IMR-90 (cell line): ENCODE results near the gene MTURN. TPM values are rescaled to one million over a fixed set of nuclear protein-coding genes. Genes with fewer than 3 reads are reported as not detected.
A peak's percentile ranks its signal among the peaks of the same experiment; 100 is the strongest.

Experiments used
- ATAC-seq: fragments of 200-7000 bp; cut with Tn5 transposase; 2 replicates; pipeline ENCODE4 v1.9.1; 2020; ENCODE audit warnings: low read depth, mild to moderate bottlenecking, moderate library complexity
- BruUV-seq: library from RNA; stranded (reverse); fragments of 400-500 nt; replicated peaks from 2 replicates; lab custom pipeline; 2021; lab: Mats Ljungman, UMichigan
- CTCF ChIA-PET: fragments of 300-600 bp; formaldehyde crosslinking; extraction: SDS; loops from one replicate; lab custom pipeline; 2021; ENCODE audit warnings: antibody characterized with exemption; lab: Yijun Ruan, JAX
- POLR2A ChIA-PET: fragments of 300-600 bp; sonication (Branson Sonifier 250); formaldehyde crosslinking; loops from one replicate; lab custom pipeline; 2022; ENCODE audit warnings: antibody characterized with exemption; ENCODE audit not compliant: unreplicated experiment; lab: Charles Lee
- DNase-seq: peaks from one replicate; pipeline ENCODE4 v3.0.0; 2013
- H2AFZ ChIP-seq: replicated peaks from 2 replicates; pipeline ENCODE3; 2013; ENCODE audit warnings: low read length, mild to moderate bottlenecking; ENCODE audit not compliant: poor library complexity
- H2AK5ac ChIP-seq: 2 replicates; pipeline ENCODE4 v1.6.1; 2013; ENCODE audit warnings: low read depth, low read length, inconsistent platforms
- H2AK9ac ChIP-seq: replicated peaks from 2 replicates; pipeline ENCODE3; 2013; ENCODE audit warnings: mild to moderate bottlenecking, low read depth, low read length, moderate library complexity; ENCODE audit not compliant: poor library complexity
- H2BK120ac ChIP-seq: 2 replicates; pipeline ENCODE4 v1.6.1; 2013; ENCODE audit warnings: low read depth, low read length, inconsistent platforms
- H2BK15ac ChIP-seq: 3 replicates; pipeline ENCODE4 v1.6.1; 2013; ENCODE audit warnings: low read depth, low read length, inconsistent platforms
- H2BK20ac ChIP-seq: 2 replicates; pipeline ENCODE4 v1.6.1; 2013; ENCODE audit warnings: low read depth, mild to moderate bottlenecking, inconsistent platforms, low read length, moderate library complexity
- H2BK5ac ChIP-seq: 2 replicates; pipeline ENCODE4 v1.6.1; 2013; ENCODE audit warnings: mild to moderate bottlenecking, low read depth, low read length, inconsistent platforms; ENCODE audit not compliant: poor library complexity, severe bottlenecking
- H3K14ac ChIP-seq: replicated peaks from 2 replicates; pipeline ENCODE4 v1.6.1; 2013; ENCODE audit warnings: low read depth, low read length, inconsistent platforms
- H3K18ac ChIP-seq: 2 replicates; pipeline ENCODE4 v1.6.1; 2013; ENCODE audit warnings: low read depth, low read length, control low read depth
- H3K23ac ChIP-seq: 2 replicates; pipeline ENCODE4 v1.6.1; 2013; ENCODE audit warnings: low read depth, low read length, inconsistent platforms
- H3K27ac ChIP-seq: 2 replicates; pipeline ENCODE4 v1.5.1; 2013; ENCODE audit warnings: mild to moderate bottlenecking, control low read depth, low read length; ENCODE audit not compliant: insufficient read depth
- H3K27me3 ChIP-seq: 2 replicates; pipeline ENCODE4 v1.6.1; 2013; ENCODE audit warnings: low read length; ENCODE audit not compliant: control insufficient read depth, insufficient read depth
- H3K36me3 ChIP-seq: 2 replicates; pipeline ENCODE4 v1.6.1; 2013; ENCODE audit warnings: low read length, mixed read lengths; ENCODE audit not compliant: control insufficient read depth, insufficient read depth
- H3K4ac ChIP-seq: 2 replicates; pipeline ENCODE4 v1.6.1; 2013; ENCODE audit warnings: low read depth, low read length, inconsistent platforms
- H3K4me1 ChIP-seq: 2 replicates; pipeline ENCODE4 v1.6.1; 2013; ENCODE audit warnings: low read length, mixed read lengths; ENCODE audit not compliant: control insufficient read depth, insufficient read depth
- H3K4me2 ChIP-seq: 2 replicates; pipeline ENCODE4 v1.6.1; 2013; ENCODE audit warnings: low read depth, mild to moderate bottlenecking, control low read depth, low read length, moderate library complexity
- H3K4me3 ChIP-seq: 2 replicates; pipeline ENCODE4 v1.5.1; 2013; ENCODE audit warnings: low read depth, mild to moderate bottlenecking, control low read depth, low read length, moderate library complexity; ENCODE audit not compliant: insufficient read depth
- H3K56ac ChIP-seq: 2 replicates; pipeline ENCODE4 v1.6.1; 2013; ENCODE audit warnings: low read length, inconsistent platforms; ENCODE audit not compliant: insufficient read depth; ENCODE audit errors: extremely low read depth
- H3K79me1 ChIP-seq, 2 experiments: 2 replicates each; pipeline ENCODE4 v1.6.1; 2013; ENCODE audit warnings: low read length in 2 of 2, inconsistent platforms in 1 of 2, low read depth in 1 of 2
- H3K9ac ChIP-seq: 2 replicates; pipeline ENCODE4 v1.6.1; 2013; ENCODE audit warnings: low read depth, low read length, control low read depth
- H3K9me1 ChIP-seq: 2 replicates; pipeline ENCODE4 v1.6.1; 2013; ENCODE audit warnings: low read length, inconsistent platforms; ENCODE audit not compliant: insufficient read depth
- H3K9me3 ChIP-seq: 2 replicates; pipeline ENCODE4 v1.6.1; 2013; ENCODE audit warnings: low read length; ENCODE audit not compliant: control insufficient read depth, insufficient read depth
- H4K20me1 ChIP-seq: 2 replicates; pipeline ENCODE4 v1.6.1; 2013; ENCODE audit warnings: low read length, inconsistent platforms; ENCODE audit not compliant: insufficient read depth
- H4K5ac ChIP-seq: 2 replicates; pipeline ENCODE4 v1.6.1; 2013; ENCODE audit warnings: mild to moderate bottlenecking, low read depth, low read length, control low read depth
- H4K8ac ChIP-seq, 2 experiments: 2 replicates each; pipeline ENCODE4 v1.6.1; 2013; ENCODE audit warnings: low read depth in 2 of 2, low read length in 2 of 2, control low read depth in 1 of 2, inconsistent platforms in 1 of 2
- H4K91ac ChIP-seq: 2 replicates; pipeline ENCODE4 v1.6.1; 2013; ENCODE audit warnings: low read depth, low read length, inconsistent platforms; ENCODE audit not compliant: insufficient read depth
- BHLHE40 ChIP-seq: fragments of 150-350 bp; IDR thresholded peaks from 2 replicates; pipeline ENCODE4 v1.6.1; 2016; ENCODE audit warnings: mild to moderate bottlenecking, low read depth, low read length
- CEBPB ChIP-seq: IDR thresholded peaks from 2 replicates; pipeline ENCODE4 v1.6.1; 2012; ENCODE audit warnings: low read depth, low read length, improper control_type of control experiment
- CTCF ChIP-seq: conservative IDR thresholded peaks from 2 replicates; pipeline ENCODE4 v1.5.1; 2012; ENCODE audit warnings: mild to moderate bottlenecking, low read depth, low read length, improper control_type of control experiment
- ELK1 ChIP-seq: fragments of 150-350 bp; IDR thresholded peaks from 2 replicates; pipeline ENCODE4 v1.6.1; 2016; ENCODE audit warnings: low read depth, mild to moderate bottlenecking, low read length, moderate library complexity, borderline replicate concordance
- FOS ChIP-seq: fragments of 150-350 bp; IDR thresholded peaks from 2 replicates; pipeline ENCODE4 v1.6.1; 2016; ENCODE audit warnings: low read depth, low read length
- MAFK ChIP-seq: IDR thresholded peaks from 2 replicates; pipeline ENCODE4 v1.6.1; 2012; ENCODE audit warnings: low read depth, low read length, improper control_type of control experiment
- NFE2L2 ChIP-seq: fragments of 150-350 bp; IDR thresholded peaks from 2 replicates; pipeline ENCODE4 v1.6.1; 2016; ENCODE audit warnings: low read depth, mild to moderate bottlenecking, low read length
- POLR2A ChIP-seq: IDR thresholded peaks from 2 replicates; pipeline ENCODE4 v1.6.1; 2012; ENCODE audit warnings: mild to moderate bottlenecking, low read depth, low read length
- RAD21 ChIP-seq: IDR thresholded peaks from 2 replicates; pipeline ENCODE4 v1.6.1; 2012; ENCODE audit warnings: low read length, improper control_type of control experiment
- RFX5 ChIP-seq: IDR thresholded peaks from 2 replicates; pipeline ENCODE4 v1.8.0; 2012; ENCODE audit warnings: low read depth, mild to moderate bottlenecking, low read length, moderate library complexity
- SMC3 ChIP-seq: fragments of 150-350 bp; IDR thresholded peaks from 2 replicates; pipeline ENCODE4 v1.6.1; 2016; ENCODE audit warnings: low read depth, mild to moderate bottlenecking, antibody characterized with exemption, low read length, moderate library complexity
- USF2 ChIP-seq: fragments of 150-350 bp; IDR thresholded peaks from 2 replicates; pipeline ENCODE4 v1.6.1; 2017; ENCODE audit warnings: mild to moderate bottlenecking, antibody characterized with exemption, low read length, low read depth
- WGBS, 2 experiments: methylation state at CpG; one replicate each; pipeline versions ENCODE4 v1.1.5 to v1.1.7; 2013; ENCODE audit warnings: missing lambda C conversion rate in 2 of 2; ENCODE audit not compliant: insufficient read length in 1 of 2; ENCODE audit errors: extremely low coverage in 2 of 2; 5-methylcytosine and 5-hydroxymethylcytosine counted together
- dilution Hi-C: fragments of 300-500 bp; cut with HindIII; formaldehyde crosslinking; loops from one replicate; pipeline ENCODE4 v1.14.3; 2018; ENCODE audit warnings: low sequenced_read_pairs; ENCODE audit not compliant: unreplicated experiment
- in situ Hi-C: fragments of 300-500 bp; cut with MboI; formaldehyde crosslinking; loops from 3 replicates; pipeline ENCODE4 v1.14.3; 2019; ENCODE audit warnings: low sequenced_read_pairs, inconsistent platforms, mixed read lengths
- intact Hi-C: fragments of 100-400 bp; cut with micrococcal nuclease; formaldehyde crosslinking; loops from 2 replicates; pipeline ENCODE4 v1.10.0; 2022
- polyA plus RNA-seq, 3 experiments: library from polyadenylated mRNA; depleted of rRNA; stranded (reverse); fragments of >200 nt; gene quantifications; 2 replicates each; pipeline ENCODE4 v1.2.3, GENCODE V29; 2012; ENCODE audit warnings: low replicate concordance in 1 of 3
- total RNA-seq: library from RNA; depleted of rRNA; stranded (reverse); fragments of >200 nt; gene quantifications from 2 replicates; pipeline ENCODE4 v1.2.3, GENCODE V29; 2012

MTURN gene
- total and polyA plus RNA-seq, 2 of the 4 experiments (the other 2 are of a cell fraction): 2.8 to 5.6 TPM

GRCh38 chr7:30116771-30117170 is 18.0 kb upstream of the MTURN start:
- Histone ChIP-seq H3K27me3 (no peaks in the 10 kb centered on the region), H3K4me3 (no peak overlapping the region), H2AK5ac (no peak overlapping the region), H3K9me1 (no peaks in the 10 kb centered on the region), H4K20me1 (no peaks in the 10 kb centered on the region), H3K4me1 (no peaks in the 10 kb centered on the region), H3K14ac (no peak overlapping the region), H3K36me3 (no peaks in the 10 kb centered on the region), H3K9ac (no peak overlapping the region), H4K5ac (no peak overlapping the region), H4K91ac (no peak overlapping the region), H3K56ac (no peak overlapping the region), H2BK120ac (no peak overlapping the region), H2BK20ac (no peak overlapping the region), H4K8ac (no peak overlapping the region), H2BK5ac (no peak overlapping the region), H3K79me1 (no peaks in the 10 kb centered on the region), H2BK15ac (no peak overlapping the region), H3K4me2 (no peak overlapping the region), H3K23ac (no peak overlapping the region), H2AFZ (peak overlapping the region; percentile 38), H3K27ac (no peak overlapping the region), H3K4ac (no peak overlapping the region), H2AK9ac (no peak overlapping the region), H3K9me3 (no peaks in the 10 kb centered on the region; the same call in 1 of the 2 replicates), H3K18ac (no peak overlapping the region)
- ChIA-PET CTCF (no interaction called here), POLR2A (no interaction called here)
- TF ChIP-seq POLR2A (no peak), FOS (no peak), SMC3 (no peak), ELK1 (no peak), RAD21 (no peak), NFE2L2 (no peak), CTCF (no peak), USF2 (no peak), MAFK (no peak), RFX5 (no peak), BHLHE40 (no peak), CEBPB (no peak)
- no TSS peak for BruUV-seq
- in situ Hi-C loops: no loop called here
- dilution Hi-C loops: no loop called here
- ATAC-seq (no peak), DNase-seq (no peak)
- intact Hi-C loops: no loop called here
- 73% methylated on average over 4 of the region's 6 CpGs; no CpG with 5 or more reads in 1 of the 2 experiments for WGBS, 2 experiments
